Brain microvascular endothelial cell (primary cell): ENCODE data around the gene TRIM32.

ENCODE experiments used
- DNase-seq: peaks from one replicate; pipeline ENCODE4 v3.0.0-alpha.2; 2020
- H3K27ac ChIP-seq: fragments of 250-450 bp; sonication (Bioruptor Pico); 2 replicates; pipeline ENCODE4 v1.5.1; 2020; ENCODE audit warnings: mild to moderate bottlenecking, moderate library complexity
- H3K27me3 ChIP-seq: fragments of 250-450 bp; sonication (Bioruptor Pico); replicated peaks from 2 replicates; pipeline ENCODE4 v1.5.1; 2020; ENCODE audit warnings: mild to moderate bottlenecking
- H3K36me3 ChIP-seq: fragments of 250-450 bp; sonication (Bioruptor Pico); replicated peaks from 2 replicates; pipeline ENCODE4 v1.5.1; 2020; ENCODE audit warnings: mild to moderate bottlenecking
- H3K4me3 ChIP-seq: 2 replicates; pipeline ENCODE4 v1.5.1; 2011; ENCODE audit warnings: low read depth, mild to moderate bottlenecking, control low read depth, low read length, moderate library complexity
- CTCF ChIP-seq: IDR thresholded peaks from 2 replicates; pipeline ENCODE4 v1.5.1; 2011; ENCODE audit warnings: low read depth, mild to moderate bottlenecking, moderate library complexity, low read length, control low read depth, inconsistent platforms; ENCODE audit errors: missing control alignments
- in situ Hi-C: cut with HindIII; loops from 2 replicates; pipeline ENCODE4 v1.10.0; 2017; ENCODE audit warnings: low sequenced_read_pairs, low pct_ligation_motif_present

TRIM32 gene

GRCh38 chr9:116720111-116720510 lies 33.0 kb downstream of the TRIM32 start:
- no peak for DNase-seq
- Histone ChIP-seq H3K36me3 (no peaks in the 10 kb centered on the region), H3K27me3 (no peaks in the 10 kb centered on the region), H3K4me3 (no peak overlapping the region), H3K27ac (no peak overlapping the region)
- in situ Hi-C loops, result no loop called here
- TF ChIP-seq CTCF, result no peak

- no peak for TF ChIP-seq CTCF
- no peaks in the 10 kb centered on the region for H3K36me3 ChIP-seq
- H3K27ac ChIP-seq, result no peak overlapping the region
- in situ Hi-C loops, result no loop called here
- H3K27me3 ChIP-seq, result no peaks in the 10 kb centered on the region
- no peak for DNase-seq
- no peak overlapping the region for H3K4me3 ChIP-seq
Measured at GRCh38 chr9:116721411-116721810, 34.3 kb downstream of the TRIM32 start.

GRCh38 chr9:116721944-116722343 lies 34.8 kb downstream of the TRIM32 start:
- no peak overlapping the region for H3K27ac ChIP-seq
- no peaks in the 10 kb centered on the region for H3K36me3 ChIP-seq
- no peak for TF ChIP-seq CTCF
- in situ Hi-C loops, result no loop called here
- no peak overlapping the region for H3K4me3 ChIP-seq
- H3K27me3 ChIP-seq, result no peaks in the 10 kb centered on the region
- no peak for DNase-seq

- Histone ChIP-seq H3K27ac (no peak overlapping the region), H3K4me3 (no peak overlapping the region), H3K36me3 (no peaks in the 10 kb centered on the region), H3K27me3 (no peaks in the 10 kb centered on the region)
- TF ChIP-seq CTCF, result no peak
- DNase-seq, result no peak
- in situ Hi-C loops, result no loop called here
Measured at GRCh38 chr9:116724123-116724522, 37.0 kb downstream of the TRIM32 start.

- H3K27ac ChIP-seq, result no peak overlapping the region
- H3K4me3 ChIP-seq, result no peak overlapping the region
- no peak for DNase-seq
- TF ChIP-seq CTCF, result no peak
- H3K36me3 ChIP-seq, result no peaks in the 10 kb centered on the region
- no peaks in the 10 kb centered on the region for H3K27me3 ChIP-seq
- in situ Hi-C loops, result no loop called here
Measured at GRCh38 chr9:116726602-116727001, 39.5 kb downstream of the TRIM32 start.

- in situ Hi-C loops, result no loop called here
- DNase-seq, result no peak
- Histone ChIP-seq H3K4me3 (no peak overlapping the region), H3K27ac (no peak overlapping the region), H3K36me3 (no peaks in the 10 kb centered on the region), H3K27me3 (no peaks in the 10 kb centered on the region)
- no peak for TF ChIP-seq CTCF
Measured at GRCh38 chr9:116733010-116733641, 46.0 kb downstream of the TRIM32 start.
